Measurements from ENCODE around the gene GATA6.
A peak's percentile ranks its signal among the peaks of the same experiment; 100 is the strongest.

GATA6 gene

GRCh38 chr18:22188559-22189267, 19.3 kb downstream of the GATA6 start:
- Histone ChIP-seq H3K9me3 (ENCODE audit: control insufficient read depth, insufficient read depth, low read depth, low read length) (no peaks in the 10 kb centered on the region), H3K27ac (ENCODE audit: extremely low read depth, low read depth, low read length) (no peak overlapping the region), H3K4me1 (ENCODE audit: control insufficient read depth, insufficient read depth, low read length) (peaks cover 11% of the 10 kb centered on the region; the same call in 1 of the 2 replicates), H3K4me3 (ENCODE audit: low read depth, low read length) (no peak overlapping the region), H3K36me3 (ENCODE audit: control insufficient read depth in 2 of 2, insufficient read depth in 1 of 2, low read length in 2 of 2) (peaks cover 31 to 85% of the 10 kb centered on the region in 2 experiments)
- ChIA-PET CTCF (interaction anchor here (0.6 to 0.9 kb wide), 2 partner anchors 9 to 10 kb away, joined by 3 read pairs; no protein-coding TSS in a partner anchor), POLR2A (no interaction called here)
- TF ChIP-seq ZBTB44 (tag by site-specific recombination; IDR thresholded peaks at IDR 0.05) (0 out of 2 replicates have a peak, but pooled peaks have one; percentile 8), ZNF776 (tag by site-specific recombination; IDR thresholded peaks at IDR 0.05; ENCODE audit: borderline replicate concordance) (no peak), ZFP37 (tag by site-specific recombination; IDR thresholded peaks at IDR 0.05) (no peak), ZBTB21 (tag by site-specific recombination; IDR thresholded peaks at IDR 0.05) (no peak), ZNF621 (tag by site-specific recombination; IDR thresholded peaks at IDR 0.05) (no peak), SP7 (tag by site-specific recombination; IDR thresholded peaks at IDR 0.05) (peak; percentile 48), ZNF292 (tag by site-specific recombination; IDR thresholded peaks at IDR 0.05; ENCODE audit: borderline replicate concordance, low read depth) (no peak), ZXDB (tag by site-specific recombination; IDR thresholded peaks at IDR 0.05) (no peak), ZNF571 (tag by site-specific recombination; IDR thresholded peaks at IDR 0.05) (no peak), ZNF530 (tag by site-specific recombination; IDR thresholded peaks at IDR 0.05; ENCODE audit: low read depth) (no peak), PRDM6 (tag by site-specific recombination; IDR thresholded peaks at IDR 0.05) (peak; percentile 57; the same call in 1 of the 2 replicates), ZNF394 (tag by site-specific recombination; IDR thresholded peaks at IDR 0.05; ENCODE audit: borderline replicate concordance) (no peak), ZNF645 (tag by site-specific recombination; IDR thresholded peaks at IDR 0.05) (no peak), TSHZ1 (tag by site-specific recombination; IDR thresholded peaks at IDR 0.05; ENCODE audit: borderline replicate concordance) (no peak), OVOL3 (tag by site-specific recombination; IDR thresholded peaks at IDR 0.05) (no peak), WT1 (tag by site-specific recombination; IDR thresholded peaks at IDR 0.05) (peak; percentile 52; the same call in 1 of the 2 replicates), ZNF26 (tag by site-specific recombination; IDR thresholded peaks at IDR 0.05) (no peak), REPIN1 (tag by site-specific recombination; IDR thresholded peaks at IDR 0.05; ENCODE audit: low read depth) (no peak)

Measured in HEK293 (cell line).